HL-60 (cell line): Measurements from ENCODE around the gene NFIX.

Experiments
- POLR2AphosphoS5 ChIP-seq: IDR thresholded peaks from 2 replicates; pipeline ENCODE4 v1.6.1; 2012; ENCODE audit warnings: low read depth
- TF ChIP-seq, protein P1 (sequence below): IDR thresholded peaks from one replicate; pipeline ENCODE4 v1.5.1; 2011; ENCODE audit warnings: low read length, control low read depth, inconsistent platforms; ENCODE audit not compliant: insufficient read depth
- TF ChIP-seq, protein P2 (sequence below): IDR thresholded peaks from 2 replicates; pipeline ENCODE4 v1.6.1; 2012; ENCODE audit warnings: low read depth; ENCODE audit not compliant: insufficient replicate concordance

- TF ChIP-seq, protein P1, sequence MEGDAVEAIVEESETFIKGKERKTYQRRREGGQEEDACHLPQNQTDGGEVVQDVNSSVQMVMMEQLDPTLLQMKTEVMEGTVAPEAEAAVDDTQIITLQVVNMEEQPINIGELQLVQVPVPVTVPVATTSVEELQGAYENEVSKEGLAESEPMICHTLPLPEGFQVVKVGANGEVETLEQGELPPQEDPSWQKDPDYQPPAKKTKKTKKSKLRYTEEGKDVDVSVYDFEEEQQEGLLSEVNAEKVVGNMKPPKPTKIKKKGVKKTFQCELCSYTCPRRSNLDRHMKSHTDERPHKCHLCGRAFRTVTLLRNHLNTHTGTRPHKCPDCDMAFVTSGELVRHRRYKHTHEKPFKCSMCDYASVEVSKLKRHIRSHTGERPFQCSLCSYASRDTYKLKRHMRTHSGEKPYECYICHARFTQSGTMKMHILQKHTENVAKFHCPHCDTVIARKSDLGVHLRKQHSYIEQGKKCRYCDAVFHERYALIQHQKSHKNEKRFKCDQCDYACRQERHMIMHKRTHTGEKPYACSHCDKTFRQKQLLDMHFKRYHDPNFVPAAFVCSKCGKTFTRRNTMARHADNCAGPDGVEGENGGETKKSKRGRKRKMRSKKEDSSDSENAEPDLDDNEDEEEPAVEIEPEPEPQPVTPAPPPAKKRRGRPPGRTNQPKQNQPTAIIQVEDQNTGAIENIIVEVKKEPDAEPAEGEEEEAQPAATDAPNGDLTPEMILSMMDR = no peak
- TF ChIP-seq POLR2AphosphoS5 = no peak
- TF ChIP-seq, protein P2, sequence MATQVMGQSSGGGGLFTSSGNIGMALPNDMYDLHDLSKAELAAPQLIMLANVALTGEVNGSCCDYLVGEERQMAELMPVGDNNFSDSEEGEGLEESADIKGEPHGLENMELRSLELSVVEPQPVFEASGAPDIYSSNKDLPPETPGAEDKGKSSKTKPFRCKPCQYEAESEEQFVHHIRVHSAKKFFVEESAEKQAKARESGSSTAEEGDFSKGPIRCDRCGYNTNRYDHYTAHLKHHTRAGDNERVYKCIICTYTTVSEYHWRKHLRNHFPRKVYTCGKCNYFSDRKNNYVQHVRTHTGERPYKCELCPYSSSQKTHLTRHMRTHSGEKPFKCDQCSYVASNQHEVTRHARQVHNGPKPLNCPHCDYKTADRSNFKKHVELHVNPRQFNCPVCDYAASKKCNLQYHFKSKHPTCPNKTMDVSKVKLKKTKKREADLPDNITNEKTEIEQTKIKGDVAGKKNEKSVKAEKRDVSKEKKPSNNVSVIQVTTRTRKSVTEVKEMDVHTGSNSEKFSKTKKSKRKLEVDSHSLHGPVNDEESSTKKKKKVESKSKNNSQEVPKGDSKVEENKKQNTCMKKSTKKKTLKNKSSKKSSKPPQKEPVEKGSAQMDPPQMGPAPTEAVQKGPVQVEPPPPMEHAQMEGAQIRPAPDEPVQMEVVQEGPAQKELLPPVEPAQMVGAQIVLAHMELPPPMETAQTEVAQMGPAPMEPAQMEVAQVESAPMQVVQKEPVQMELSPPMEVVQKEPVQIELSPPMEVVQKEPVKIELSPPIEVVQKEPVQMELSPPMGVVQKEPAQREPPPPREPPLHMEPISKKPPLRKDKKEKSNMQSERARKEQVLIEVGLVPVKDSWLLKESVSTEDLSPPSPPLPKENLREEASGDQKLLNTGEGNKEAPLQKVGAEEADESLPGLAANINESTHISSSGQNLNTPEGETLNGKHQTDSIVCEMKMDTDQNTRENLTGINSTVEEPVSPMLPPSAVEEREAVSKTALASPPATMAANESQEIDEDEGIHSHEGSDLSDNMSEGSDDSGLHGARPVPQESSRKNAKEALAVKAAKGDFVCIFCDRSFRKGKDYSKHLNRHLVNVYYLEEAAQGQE = no peak
Observed at GRCh38 chr19:13122980-13123957, 128.0 kb downstream of the NFIX start.
